ENCODE measurements around the gene TMEM94.

- TF ChIP-seq CTCF (IDR thresholded peaks at IDR 0.05) (no peak), POLR2A (IDR thresholded peaks at IDR 0.05) (no peak)
These were observed 11.1 kb upstream of the TMEM94 start for GRCh38 chr17:75445296-75445695.
